ENCODE data around the gene SH2D2A. TPM values are rescaled to one million over a fixed set of nuclear protein-coding genes. Genes with fewer than 3 reads are reported as not detected.

The SH2D2A gene
- total and polyA plus RNA-seq, 4 donors: 0.38 to 2.9 (median 2.7) TPM; not detected in 1

DNA sequence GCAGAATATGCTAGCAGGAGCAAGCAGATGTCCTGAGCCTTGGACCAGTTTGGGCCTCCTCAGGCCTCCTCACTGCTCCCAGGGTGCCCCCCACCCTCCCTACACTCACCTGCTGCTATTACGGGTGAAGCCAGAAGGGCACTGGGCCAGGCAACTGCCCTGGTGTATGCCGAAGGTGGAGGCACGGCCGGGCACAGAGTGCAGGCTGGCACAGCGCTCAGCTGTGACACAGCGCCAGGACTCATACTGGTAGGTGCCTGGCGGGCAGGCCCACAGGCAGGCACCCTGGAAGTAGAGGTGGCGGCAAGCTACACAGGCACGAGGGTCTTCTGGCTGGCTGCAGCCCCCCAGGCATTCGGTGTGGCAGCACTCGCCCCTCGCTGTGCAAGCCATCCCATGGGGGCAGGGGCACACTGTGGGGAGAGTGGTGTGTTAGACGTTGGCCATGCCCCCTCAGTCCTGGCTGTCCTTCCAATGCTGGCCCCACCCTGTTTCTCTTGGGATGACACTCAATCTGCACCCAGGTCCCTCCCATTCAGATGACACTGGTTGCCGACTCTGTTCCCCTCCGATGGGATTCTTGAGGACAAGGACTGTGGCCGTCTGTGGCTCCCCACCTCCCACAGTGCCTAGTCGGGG is 35.2 kb upstream of the SH2D2A start:
- Histone ChIP-seq H3K36me3 (ENCODE audit: control insufficient read depth in 1 of 2, insufficient read depth in 2 of 2, low read length in 1 of 2) (no peaks in the 10 kb centered on the region), H3K4me3 (ENCODE audit: low read length in 2 of 2) (no peak overlapping the region), H3K4me1 (ENCODE audit: control insufficient read depth in 1 of 2, insufficient read depth in 2 of 2, low read length in 2 of 2) (no peaks in the 10 kb centered on the region), H3K9me3 (ENCODE audit: control insufficient read depth, low read length) (no peaks in the 10 kb centered on the region), H3K27me3 (ENCODE audit: control insufficient read depth in 1 of 2, insufficient read depth in 2 of 2, low read length in 1 of 2) (no peaks in the 10 kb centered on the region), H3K27ac (ENCODE audit: low read depth in 1 of 2, low read length in 2 of 2) (no peak overlapping the region)
- 79 to 80% methylated on average over 17 of the region's 17 CpGs for WGBS, 2 donors
- ATAC-seq (ENCODE audit: low FRiP score) (no peak), DNase-seq (no peak)
- intact Hi-C loops (cut with DNase I): no loop called here

GRCh38 chr1:156849151-156849496 is 32.5 kb upstream of the SH2D2A start:
- H3K9me3 ChIP-seq (ENCODE audit: control insufficient read depth, low read length): no peaks in the 10 kb centered on the region
- no peak for ATAC-seq (ENCODE audit: low FRiP score)
- DNase-seq: no peak
- WGBS, 2 donors: 21 to 25% methylated on average over 17 to 23 of the region's 23 CpGs
- H3K4me3 ChIP-seq (ENCODE audit: low read length in 2 of 2): no peak overlapping the region
- no peaks in the 10 kb centered on the region for H3K27me3 ChIP-seq (ENCODE audit: control insufficient read depth in 1 of 2, insufficient read depth in 2 of 2, low read length in 1 of 2)
- H3K4me1 ChIP-seq (ENCODE audit: control insufficient read depth in 1 of 2, insufficient read depth in 2 of 2, low read length in 2 of 2): no peaks in the 10 kb centered on the region
- no peak overlapping the region for H3K27ac ChIP-seq (ENCODE audit: low read depth in 1 of 2, low read length in 2 of 2)
- intact Hi-C loops (cut with DNase I): no loop called here
- H3K36me3 ChIP-seq (ENCODE audit: control insufficient read depth in 1 of 2, insufficient read depth in 2 of 2, low read length in 1 of 2): no peaks in the 10 kb centered on the region

DNA sequence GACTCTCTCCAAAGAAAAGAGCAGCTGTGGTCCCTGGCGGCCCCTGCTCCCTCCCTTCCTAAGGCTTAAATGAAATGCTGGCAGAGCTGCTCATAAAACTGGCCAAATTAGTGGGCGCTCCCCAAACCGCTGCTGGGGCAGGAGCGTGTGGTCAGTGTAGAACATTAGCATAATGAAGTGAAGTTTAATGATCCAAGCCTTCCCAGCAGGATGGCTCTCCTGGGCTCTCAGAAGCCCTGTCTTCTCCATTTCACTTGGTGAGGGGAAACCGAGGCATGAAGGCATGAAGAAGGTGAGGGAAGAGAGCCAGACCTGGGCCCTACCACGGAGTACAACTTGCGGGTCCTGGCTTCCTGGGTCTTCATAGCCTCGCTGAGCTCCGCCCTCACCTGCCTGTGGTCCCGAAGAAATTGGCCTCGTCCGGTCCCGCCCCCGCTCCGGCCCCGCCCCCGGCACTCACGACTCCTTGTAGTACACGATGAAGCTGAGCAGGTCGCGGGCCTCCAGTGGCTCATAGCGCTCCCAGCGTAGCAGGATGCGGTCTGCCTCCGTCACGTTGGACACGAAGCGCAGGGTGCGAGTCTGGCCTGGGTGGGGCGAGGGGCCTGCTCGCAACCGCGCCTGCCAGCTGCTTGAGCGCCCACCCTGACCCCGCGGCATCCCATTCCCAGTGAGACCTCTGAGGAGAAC is 32.0 kb upstream of the SH2D2A start:
- intact Hi-C loops (cut with DNase I): no loop called here
- Histone ChIP-seq H3K27me3 (ENCODE audit: control insufficient read depth in 1 of 2, insufficient read depth in 2 of 2, low read length in 1 of 2) (no peaks in the 10 kb centered on the region), H3K4me1 (ENCODE audit: control insufficient read depth in 1 of 2, insufficient read depth in 2 of 2, low read length in 2 of 2) (no peaks in the 10 kb centered on the region), H3K4me3 (ENCODE audit: low read length in 2 of 2) (no peak overlapping the region), H3K9me3 (ENCODE audit: control insufficient read depth, low read length) (no peaks in the 10 kb centered on the region), H3K36me3 (ENCODE audit: control insufficient read depth in 1 of 2, insufficient read depth in 2 of 2, low read length in 1 of 2) (no peaks in the 10 kb centered on the region), H3K27ac (ENCODE audit: low read depth in 1 of 2, low read length in 2 of 2) (no peak overlapping the region)
- WGBS, 2 donors: 8% methylated on average over 35 to 36 of the region's 36 CpGs
- ATAC-seq (ENCODE audit: low FRiP score) (no peak), DNase-seq (peak in 1 of 2 donors; percentile 68)

DNA sequence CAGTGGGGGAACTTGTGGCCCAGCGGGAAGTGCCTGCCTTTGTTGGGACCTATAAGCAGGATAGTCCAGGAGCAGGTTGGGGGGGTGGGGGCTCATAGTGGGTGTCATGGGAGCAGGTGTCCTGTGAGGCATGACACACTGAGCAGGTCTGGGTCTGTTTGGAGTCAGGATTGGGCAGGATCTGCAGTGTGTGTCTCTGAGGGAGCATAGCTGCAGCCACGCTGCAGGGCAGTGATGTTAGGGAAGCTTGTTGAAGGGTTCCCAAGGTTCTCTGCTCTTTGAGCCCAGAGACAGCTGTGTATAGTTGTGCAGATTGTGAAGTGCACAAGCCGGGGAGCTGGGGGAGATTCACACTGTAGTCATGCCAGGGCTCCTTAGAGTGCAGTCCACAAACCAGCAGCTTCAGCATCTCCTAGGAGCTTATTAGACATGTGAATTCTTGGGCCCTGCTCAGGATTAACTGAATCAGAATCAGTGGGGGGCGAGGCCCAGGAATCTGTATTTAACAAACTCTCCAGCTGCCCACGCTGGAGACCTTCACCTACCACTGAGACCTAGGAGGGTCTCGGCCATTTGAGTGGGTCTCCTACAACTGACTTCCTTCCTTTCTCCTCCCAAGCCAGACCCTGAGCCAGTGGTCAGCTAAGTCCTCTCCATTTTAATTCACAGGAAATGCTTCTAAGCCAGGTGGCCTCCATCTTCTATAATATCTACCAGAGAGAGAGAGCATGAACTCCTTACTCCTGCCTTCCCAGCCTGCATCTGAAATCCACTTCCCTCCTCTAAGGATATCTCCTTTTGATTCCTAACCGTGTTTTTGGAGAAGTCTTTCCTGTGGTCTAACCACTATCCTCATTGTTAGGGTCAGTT is 31.2 kb upstream of the SH2D2A start:
- intact Hi-C loops (cut with DNase I): no loop called here
- no peak for DNase-seq
- Histone ChIP-seq H3K27ac (ENCODE audit: low read depth in 1 of 2, low read length in 2 of 2) (no peak overlapping the region), H3K4me3 (ENCODE audit: low read length in 2 of 2) (no peak overlapping the region), H3K36me3 (ENCODE audit: control insufficient read depth in 1 of 2, insufficient read depth in 2 of 2, low read length in 1 of 2) (no peaks in the 10 kb centered on the region), H3K9me3 (ENCODE audit: control insufficient read depth, low read length) (no peaks in the 10 kb centered on the region), H3K4me1 (ENCODE audit: control insufficient read depth in 1 of 2, insufficient read depth in 2 of 2, low read length in 2 of 2) (no peaks in the 10 kb centered on the region), H3K27me3 (ENCODE audit: control insufficient read depth in 1 of 2, insufficient read depth in 2 of 2, low read length in 1 of 2) (no peaks in the 10 kb centered on the region)
- 81 to 82% methylated on average over 7 of the region's 7 CpGs for WGBS, 2 donors
- no peak for ATAC-seq (ENCODE audit: low FRiP score)

GRCh38 chr1:156846643-156847042 is 30.0 kb upstream of the SH2D2A start:
- 94 to 96% methylated on average over 5 of the region's 5 CpGs for WGBS, 2 donors
- Histone ChIP-seq H3K36me3 (ENCODE audit: control insufficient read depth in 1 of 2, insufficient read depth in 2 of 2, low read length in 1 of 2) (no peaks in the 10 kb centered on the region), H3K4me3 (ENCODE audit: low read length in 2 of 2) (no peak overlapping the region), H3K27ac (ENCODE audit: low read depth in 1 of 2, low read length in 2 of 2) (no peak overlapping the region), H3K4me1 (ENCODE audit: control insufficient read depth in 1 of 2, insufficient read depth in 2 of 2, low read length in 2 of 2) (no peaks in the 10 kb centered on the region), H3K9me3 (ENCODE audit: control insufficient read depth, low read length) (no peaks in the 10 kb centered on the region), H3K27me3 (ENCODE audit: control insufficient read depth in 1 of 2, insufficient read depth in 2 of 2, low read length in 1 of 2) (no peaks in the 10 kb centered on the region)
- no peak for ATAC-seq (ENCODE audit: low FRiP score)
- intact Hi-C loops (cut with DNase I): no loop called here
- no peak for DNase-seq

DNA sequence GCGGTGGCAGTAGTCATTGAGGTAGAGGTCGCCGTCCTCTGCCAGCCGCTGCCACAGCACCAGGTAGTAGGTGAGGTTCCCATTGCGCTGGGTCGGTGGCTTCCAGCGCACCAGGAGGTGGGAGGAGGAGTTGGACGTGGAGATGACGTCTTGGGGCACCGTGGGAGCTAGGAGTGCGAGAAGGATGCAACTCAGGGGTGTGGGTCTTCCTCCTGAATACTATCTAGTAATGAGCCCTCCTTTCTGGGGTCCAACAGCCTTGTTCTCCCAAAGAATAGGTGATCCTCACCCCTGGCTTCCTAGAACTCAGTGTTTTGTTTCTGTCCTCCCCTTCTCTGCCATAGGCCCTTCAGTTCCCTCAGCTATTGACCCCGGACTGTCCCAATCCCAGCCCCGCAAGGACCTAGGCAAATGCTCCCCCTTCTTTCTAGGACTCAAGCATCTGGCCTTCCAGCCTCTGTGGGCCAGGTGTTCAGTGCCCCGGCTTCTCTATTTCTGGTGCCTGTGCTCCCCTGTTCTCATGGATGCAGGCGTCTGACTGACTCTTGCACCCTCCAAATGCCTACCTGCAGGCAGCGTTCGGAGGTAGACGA is 29.4 kb upstream of the SH2D2A start:
- Histone ChIP-seq H3K4me3 (ENCODE audit: low read length in 2 of 2) (no peak overlapping the region), H3K36me3 (ENCODE audit: control insufficient read depth in 1 of 2, insufficient read depth in 2 of 2, low read length in 1 of 2) (no peaks in the 10 kb centered on the region), H3K27ac (ENCODE audit: low read depth in 1 of 2, low read length in 2 of 2) (no peak overlapping the region), H3K9me3 (ENCODE audit: control insufficient read depth, low read length) (no peaks in the 10 kb centered on the region), H3K4me1 (ENCODE audit: control insufficient read depth in 1 of 2, insufficient read depth in 2 of 2, low read length in 2 of 2) (no peaks in the 10 kb centered on the region), H3K27me3 (ENCODE audit: control insufficient read depth in 1 of 2, insufficient read depth in 2 of 2, low read length in 1 of 2) (no peaks in the 10 kb centered on the region)
- no peak for ATAC-seq (ENCODE audit: low FRiP score)
- 42 to 50% methylated on average over 18 of the region's 18 CpGs for WGBS, 2 donors
- DNase-seq: no peak
- intact Hi-C loops (cut with DNase I): no loop called here

- Histone ChIP-seq H3K9me3 (ENCODE audit: control insufficient read depth, low read length) (no peaks in the 10 kb centered on the region), H3K4me3 (ENCODE audit: low read length in 2 of 2) (no peak overlapping the region), H3K27ac (ENCODE audit: low read depth in 1 of 2, low read length in 2 of 2) (no peak overlapping the region), H3K36me3 (ENCODE audit: control insufficient read depth in 1 of 2, insufficient read depth in 2 of 2, low read length in 1 of 2) (no peaks in the 10 kb centered on the region), H3K4me1 (ENCODE audit: control insufficient read depth in 1 of 2, insufficient read depth in 2 of 2, low read length in 2 of 2) (no peaks in the 10 kb centered on the region), H3K27me3 (ENCODE audit: control insufficient read depth in 1 of 2, insufficient read depth in 2 of 2, low read length in 1 of 2) (no peaks in the 10 kb centered on the region)
- intact Hi-C loops (cut with DNase I): no loop called here
- no peak for DNase-seq
- no peak for ATAC-seq (ENCODE audit: low FRiP score)
- WGBS, 2 donors: 5 to 6% methylated on average over 67 to 69 of the region's 69 CpGs
These were observed 28.7 kb upstream of the SH2D2A start for GRCh38 chr1:156845055-156845952.

- no peaks in the 10 kb centered on the region for H3K4me1 ChIP-seq (ENCODE audit: control insufficient read depth in 1 of 2, insufficient read depth in 2 of 2, low read length in 2 of 2)
- no peak overlapping the region for H3K4me3 ChIP-seq (ENCODE audit: low read length in 2 of 2)
- DNase-seq (no peak), ATAC-seq (ENCODE audit: low FRiP score) (no peak)
- WGBS, 2 donors: 11 to 16% methylated on average over 14 of the region's 14 CpGs
- no peaks in the 10 kb centered on the region for H3K27me3 ChIP-seq (ENCODE audit: control insufficient read depth in 1 of 2, insufficient read depth in 2 of 2, low read length in 1 of 2)
- no peaks in the 10 kb centered on the region for H3K36me3 ChIP-seq (ENCODE audit: control insufficient read depth in 1 of 2, insufficient read depth in 2 of 2, low read length in 1 of 2)
- no peaks in the 10 kb centered on the region for H3K9me3 ChIP-seq (ENCODE audit: control insufficient read depth, low read length)
- intact Hi-C loops (cut with DNase I): loop anchor here in 1 of 2 donors (5.0 kb wide), 1 partner anchor 43 kb away; no protein-coding TSS in a partner anchor
- H3K27ac ChIP-seq (ENCODE audit: low read depth in 1 of 2, low read length in 2 of 2): no peak overlapping the region
These were observed 28.0 kb upstream of the SH2D2A start for GRCh38 chr1:156844638-156845037.

Measured in aorta (tissue), 5 donors.